Measurements from ENCODE around the gene FARP1.

The FARP1 gene

GRCh38 chr13:98133946-98134345, 8.9 kb upstream of the FARP1 start:
- DNase-seq (ENCODE audit: low read depth in 2 of 2), result no peak

GRCh38 chr13:98134901-98135300, 8.0 kb upstream of the FARP1 start:
- no peak for DNase-seq (ENCODE audit: low read depth in 2 of 2)

GRCh38 chr13:98141091-98141490, 1.8 kb upstream of the FARP1 start:
- no peak for DNase-seq (ENCODE audit: low read depth in 2 of 2)

- DNase-seq (ENCODE audit: low read depth in 2 of 2), result no peak
Measured at GRCh38 chr13:98141509-98142379, 1.1 kb upstream of the FARP1 start.

- no peak for DNase-seq (ENCODE audit: low read depth in 2 of 2)
Measured at GRCh38 chr13:98143157-98143553, 261 bp downstream of the FARP1 start.

GRCh38 chr13:98143601-98144026, 720 bp downstream of the FARP1 start:
- no peak for DNase-seq (ENCODE audit: low read depth in 2 of 2)

GRCh38 chr13:98144027-98144741, 1.3 kb downstream of the FARP1 start:
- DNase-seq (ENCODE audit: low read depth in 2 of 2), result no peak

- no peak for DNase-seq (ENCODE audit: low read depth in 2 of 2)
Measured at GRCh38 chr13:98144801-98145350, 2.0 kb downstream of the FARP1 start.

- no peak for DNase-seq (ENCODE audit: low read depth in 2 of 2)
Measured at GRCh38 chr13:98147521-98147920, 4.6 kb downstream of the FARP1 start.

- no peak for DNase-seq (ENCODE audit: low read depth in 2 of 2)
Measured at GRCh38 chr13:98150832-98151479, 8.1 kb downstream of the FARP1 start.

- DNase-seq (ENCODE audit: low read depth in 2 of 2), result no peak
Measured at GRCh38 chr13:98155475-98156109, 12.7 kb downstream of the FARP1 start.

- no peak for DNase-seq (ENCODE audit: low read depth in 2 of 2)
Measured at GRCh38 chr13:98156259-98156658, 13.4 kb downstream of the FARP1 start.

GRCh38 chr13:98157188-98157587, 14.3 kb downstream of the FARP1 start:
- no peak for DNase-seq (ENCODE audit: low read depth in 2 of 2)

- no peak for DNase-seq (ENCODE audit: low read depth in 2 of 2)
Measured at GRCh38 chr13:98157609-98158008, 14.7 kb downstream of the FARP1 start.

GRCh38 chr13:98158172-98158899, 15.4 kb downstream of the FARP1 start:
- no peak for DNase-seq (ENCODE audit: low read depth in 2 of 2)

GRCh38 chr13:98162935-98163334, 20.0 kb downstream of the FARP1 start:
- DNase-seq (ENCODE audit: low read depth in 2 of 2), result no peak

GRCh38 chr13:98169331-98169730, 26.4 kb downstream of the FARP1 start:
- DNase-seq (ENCODE audit: low read depth in 2 of 2), result no peak

GRCh38 chr13:98171900-98172589, 29.2 kb downstream of the FARP1 start:
- DNase-seq (ENCODE audit: low read depth in 2 of 2), result no peak

- no peak for DNase-seq (ENCODE audit: low read depth in 2 of 2)
Measured at GRCh38 chr13:98172590-98173422, 29.9 kb downstream of the FARP1 start.
